ENCODE measurements around the gene ICA1. TPM values are rescaled to one million over a fixed set of nuclear protein-coding genes. Genes with fewer than 3 reads are reported as not detected.

ICA1 gene
- total RNA-seq, 6 donors from 2014 or later, result 19.3 to 85.4 (median 44.6) TPM

- Histone ChIP-seq H3K4me1 (peaks cover 0 to 6% (median 2%) of the 10 kb centered on the region in 4 donors), H3K36me3 (peaks cover 0 to 4% (median 0%) of the 10 kb centered on the region in 4 donors), H3K27me3 (no peaks in the 10 kb centered on the region), H3K9me3 (no peaks in the 10 kb centered on the region), H3K4me3 (no peak overlapping the region), H3K27ac (peak overlapping the region in 1 of 4 donors; percentile 60)
- 82% methylated on average over 1 of the region's 1 CpG for WGBS, 2 donors
- no peak for TF ChIP-seq POLR2AphosphoS5 (IDR thresholded peaks at IDR 0.05)
- ATAC-seq (ENCODE audit: low FRiP score in 2 of 2) (no peak), DNase-seq (no peak)
These were observed 61.2 kb downstream of the ICA1 start for GRCh38 chr7:8200717-8201116.

- no peak overlapping the region for H3K27ac ChIP-seq
- H3K4me3 ChIP-seq, result no peak overlapping the region
- no peak for TF ChIP-seq CTCF (IDR thresholded peaks at IDR 0.05)
- TF ChIP-seq POLR2AphosphoS5 (IDR thresholded peaks at IDR 0.05), result no peak
- TF ChIP-seq EP300 (IDR thresholded peaks at IDR 0.05), result no peak
- no peak for DNase-seq
- no peaks in the 10 kb centered on the region for H3K9me3 ChIP-seq
- no peaks in the 10 kb centered on the region for H3K27me3 ChIP-seq
- H3K4me1 ChIP-seq, result peaks cover 0 to 6% (median 2%) of the 10 kb centered on the region in 4 donors
- H3K36me3 ChIP-seq, result peaks cover 0 to 4% (median 0%) of the 10 kb centered on the region in 4 donors
- 60 to 71% methylated on average over 4 of the region's 4 CpGs for WGBS, 2 donors
- ATAC-seq (ENCODE audit: low FRiP score in 2 of 2), result no peak
These were observed 61.7 kb downstream of the ICA1 start for GRCh38 chr7:8200316-8200715.

GRCh38 chr7:8197994-8198698 lies 63.8 kb downstream of the ICA1 start:
- WGBS, 2 donors, result 85 to 89% methylated on average over 5 of the region's 5 CpGs
- DNase-seq (no peak), ATAC-seq (ENCODE audit: low FRiP score in 2 of 2) (no peak)
- Histone ChIP-seq H3K9me3 (no peaks in the 10 kb centered on the region), H3K36me3 (peaks cover 0 to 4% (median 0%) of the 10 kb centered on the region in 4 donors), H3K27me3 (no peaks in the 10 kb centered on the region), H3K27ac (no peak overlapping the region), H3K4me1 (peaks cover 0 to 6% (median 2%) of the 10 kb centered on the region in 4 donors), H3K4me3 (no peak overlapping the region)
- TF ChIP-seq POLR2A (IDR thresholded peaks at IDR 0.05) (no peak), CTCF (IDR thresholded peaks at IDR 0.05) (no peak), EP300 (IDR thresholded peaks at IDR 0.05) (no peak), POLR2AphosphoS5 (IDR thresholded peaks at IDR 0.05) (no peak)

GRCh38 chr7:8192897-8193296 lies 69.1 kb downstream of the ICA1 start:
- TF ChIP-seq EP300 (IDR thresholded peaks at IDR 0.05), result no peak
- no peak for TF ChIP-seq POLR2A (IDR thresholded peaks at IDR 0.05)
- TF ChIP-seq POLR2AphosphoS5 (IDR thresholded peaks at IDR 0.05), result no peak
- TF ChIP-seq CTCF (IDR thresholded peaks at IDR 0.05), result no peak
- no peak for ATAC-seq (ENCODE audit: low FRiP score in 2 of 2)

GRCh38 chr7:8190119-8190895 lies 71.7 kb downstream of the ICA1 start:
- no peak overlapping the region for H3K27ac ChIP-seq
- 31 to 41% methylated on average over 4 of the region's 4 CpGs for WGBS, 2 donors
- H3K4me1 ChIP-seq, result peaks cover 0 to 11% (median 5%) of the 10 kb centered on the region in 4 donors
- H3K9me3 ChIP-seq, result no peaks in the 10 kb centered on the region
- H3K4me3 ChIP-seq, result no peak overlapping the region
- peak in 1 of 2 donors; percentile 72 for ATAC-seq (ENCODE audit: low FRiP score in 2 of 2)
- DNase-seq, result peak in 1 of 2 donors; percentile 43
- no peaks in the 10 kb centered on the region for H3K27me3 ChIP-seq
- H3K36me3 ChIP-seq, result no peaks in the 10 kb centered on the region
- TF ChIP-seq POLR2A (IDR thresholded peaks at IDR 0.05), result no peak
- TF ChIP-seq CTCF (IDR thresholded peaks at IDR 0.05), result peak; percentile 18 to 62 (median 40)

More at GRCh38 chr7:8192897-8193296, 69.1 kb downstream of the ICA1 start:
- H3K36me3 ChIP-seq, result peaks cover 0 to 2% (median 0%) of the 10 kb centered on the region in 4 donors
- peaks cover 0 to 7% (median 2%) of the 10 kb centered on the region in 4 donors for H3K4me1 ChIP-seq
- no peak overlapping the region for H3K4me3 ChIP-seq
- no peaks in the 10 kb centered on the region for H3K9me3 ChIP-seq
- no peaks in the 10 kb centered on the region for H3K27me3 ChIP-seq
- no peak for DNase-seq
- H3K27ac ChIP-seq, result no peak overlapping the region
